ENCODE data around the gene VIPAS39.
"Not testable (repeated sequence)": the region's sequence is repeated elsewhere in the genome, so short reads cannot be mapped to it uniquely, and the experiment has no call there.

Gene VIPAS39

GRCh38 chr14:77469539-77469938 lies 12.1 kb upstream of the VIPAS39 start:
- no peak for DNase-seq

- no peak for DNase-seq
These were observed 11.7 kb upstream of the VIPAS39 start for GRCh38 chr14:77469067-77469505.

GRCh38 chr14:77467801-77468200 lies 10.4 kb upstream of the VIPAS39 start:
- no peak for DNase-seq

GRCh38 chr14:77459072-77459723 lies 1.8 kb upstream of the VIPAS39 start:
- peak; percentile 22 for DNase-seq

- no peak for DNase-seq
These were observed 999 bp upstream of the VIPAS39 start for GRCh38 chr14:77458249-77458950.

DNA sequence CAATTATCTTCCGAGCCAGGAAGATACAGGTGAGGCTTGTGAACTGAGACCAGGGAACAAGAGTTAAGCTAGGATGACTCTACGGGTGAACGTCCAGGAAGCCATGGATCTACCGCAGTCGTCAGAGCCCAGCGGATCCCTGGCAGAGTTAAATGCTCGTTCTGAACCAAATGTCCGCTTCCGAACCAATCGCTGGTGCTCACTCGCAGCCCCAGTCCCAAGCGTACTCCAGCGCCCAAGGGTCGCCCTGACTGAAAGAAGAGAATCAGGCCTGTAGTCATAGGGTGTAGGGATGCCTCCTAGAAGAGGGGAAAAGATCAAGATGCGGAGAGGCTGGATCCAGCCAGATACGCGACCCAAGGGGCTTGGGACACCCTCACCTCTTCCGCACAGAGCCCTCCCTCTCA lies 283 bp downstream of the VIPAS39 start:
- no peak for DNase-seq

GRCh38 chr14:77455966-77456640 lies 1.3 kb downstream of the VIPAS39 start:
- DNase-seq, result no peak

- no peak for DNase-seq
These were observed 15.2 kb downstream of the VIPAS39 start for GRCh38 chr14:77442196-77442595.

DNA sequence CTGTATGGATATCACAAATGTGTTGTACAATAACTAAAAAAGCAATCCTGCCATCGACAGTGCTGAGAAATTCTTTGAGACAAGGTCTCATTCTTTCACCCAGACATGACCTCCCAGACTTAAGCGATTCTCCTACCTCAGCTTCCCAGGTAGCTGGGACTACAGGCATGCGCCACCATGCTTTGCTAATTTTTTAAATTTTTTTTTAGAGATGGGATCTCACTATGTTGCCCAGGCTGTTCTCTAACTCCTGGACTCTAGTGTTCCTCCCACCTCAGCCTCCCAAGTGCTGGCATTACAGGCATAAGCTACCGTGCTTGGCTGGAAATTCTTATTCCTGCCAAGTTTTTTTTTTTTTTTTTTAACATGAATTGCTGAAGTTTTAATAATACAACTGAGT lies 17.5 kb downstream of the VIPAS39 start:
- DNase-seq, result no peak

- DNase-seq, result no peak
These were observed 18.8 kb downstream of the VIPAS39 start for GRCh38 chr14:77438596-77438995.

GRCh38 chr14:77436042-77436441 lies 21.4 kb downstream of the VIPAS39 start:
- no peak for DNase-seq

- DNase-seq, result no peak
These were observed 31.0 kb downstream of the VIPAS39 start for GRCh38 chr14:77426396-77426795.

DNA sequence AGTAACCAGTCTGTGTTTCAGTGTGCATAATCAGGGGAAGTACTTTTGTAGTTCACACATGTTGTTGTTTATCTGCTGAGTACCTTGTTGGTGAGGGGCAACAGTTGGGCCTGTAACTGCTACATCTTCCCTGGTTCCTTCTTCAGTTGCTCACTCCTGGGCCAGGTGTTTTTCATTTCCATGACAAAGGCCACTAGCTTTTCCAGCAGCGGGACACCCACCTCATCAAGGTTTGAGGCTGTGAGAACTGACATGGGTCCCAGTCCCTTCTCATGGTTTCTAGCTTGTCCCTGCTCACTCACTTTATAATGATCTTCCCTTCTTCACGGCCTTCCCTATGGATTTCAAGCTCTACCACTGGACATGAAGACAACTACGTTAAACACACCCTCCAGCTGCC lies 32.5 kb downstream of the VIPAS39 start:
- no peak for DNase-seq

DNA sequence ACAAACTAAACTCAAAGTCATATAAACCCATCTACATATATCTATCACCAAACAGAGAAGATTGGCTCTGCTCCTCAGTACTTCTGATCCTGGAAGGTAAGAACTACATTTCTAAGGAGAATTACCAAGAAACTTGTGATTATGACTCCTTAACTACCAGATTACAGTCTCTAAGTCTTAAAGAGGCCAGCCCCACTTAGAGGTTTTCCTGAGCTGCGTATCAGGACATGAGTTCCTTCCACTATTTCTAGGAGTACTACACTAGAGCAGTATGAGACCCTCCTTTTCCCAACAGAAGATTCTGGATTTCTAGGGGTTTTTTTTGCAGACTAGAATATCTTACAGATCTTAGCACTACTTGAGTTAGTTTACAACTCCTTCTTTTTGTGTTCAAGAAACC lies 34.0 kb downstream of the VIPAS39 start, which contains the start of gene NOXRED1:
NOXRED1 (minus strand) TSS at position 101 of the 400 bp plus-strand sequence. CDS start 634 bp downstream, outside the sequence.
- DNase-seq, result no peak

- DNase-seq, result no peak
These were observed 36.2 kb downstream of the VIPAS39 start for GRCh38 chr14:77421201-77421600.

DNA sequence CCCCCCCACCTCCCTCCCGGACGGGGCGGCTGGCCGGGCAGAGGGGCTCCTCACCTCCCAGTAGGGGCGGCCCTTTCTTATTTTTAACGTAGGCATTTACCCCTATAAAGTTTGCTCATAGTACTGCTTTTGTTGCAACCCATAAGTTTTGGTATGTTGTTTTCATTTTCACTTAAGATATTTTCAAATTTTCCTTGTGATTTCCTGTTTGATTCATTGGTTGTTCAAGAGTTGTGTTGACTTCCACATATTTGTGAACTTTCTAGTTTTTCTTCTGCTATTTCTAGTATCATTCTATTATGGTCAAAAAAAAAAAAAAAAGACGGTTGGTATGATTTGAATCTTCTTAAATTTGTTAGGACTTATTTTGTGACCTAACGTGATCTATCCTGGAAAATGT lies 40.6 kb downstream of the VIPAS39 start:
- no peak for DNase-seq

DNA sequence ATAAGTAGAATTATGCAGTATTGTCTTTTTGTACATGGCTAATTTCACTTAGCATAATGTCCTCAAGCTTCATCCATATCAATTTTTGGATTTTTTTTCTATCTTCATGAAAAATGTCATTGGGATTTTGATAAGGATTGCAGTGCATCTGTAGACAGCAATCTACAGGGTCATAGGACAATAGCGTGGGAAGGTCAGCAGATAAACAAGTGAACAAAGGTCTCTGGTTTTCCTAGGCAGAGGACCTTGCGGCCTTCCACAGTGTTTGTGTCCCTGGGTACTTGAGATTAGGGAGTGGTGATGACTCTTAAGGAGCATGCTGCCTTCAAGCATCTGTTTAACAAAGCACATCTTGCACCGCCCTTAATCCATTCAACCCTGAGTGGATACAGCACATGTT lies 41.3 kb downstream of the VIPAS39 start:
- DNase-seq, result not testable (repeated sequence)

GRCh38 chr14:77415403-77416030 lies 41.9 kb downstream of the VIPAS39 start:
- DNase-seq, result not testable (repeated sequence)

DNA sequence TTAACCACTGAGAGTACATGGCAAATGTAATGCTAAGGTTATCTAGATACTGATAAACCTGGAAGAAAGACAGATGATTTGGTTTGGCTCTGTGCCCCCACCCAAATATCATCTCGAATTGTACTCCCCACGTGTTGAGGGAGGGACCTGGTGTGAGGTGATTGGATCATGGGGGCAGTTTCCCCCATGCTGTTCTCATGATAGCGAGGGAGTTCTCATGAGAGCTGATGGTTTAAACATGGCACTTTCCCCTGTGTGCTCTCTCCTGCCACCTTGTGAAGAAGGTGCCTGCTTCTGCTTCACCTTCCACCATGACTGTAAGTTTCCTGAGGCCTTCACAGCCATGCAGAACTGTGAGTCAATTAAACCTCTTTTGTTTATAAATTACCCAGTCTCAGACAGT lies 48.3 kb downstream of the VIPAS39 start:
- no peak for DNase-seq

- no peak for DNase-seq
These were observed 50.2 kb downstream of the VIPAS39 start for GRCh38 chr14:77407158-77407557.

- DNase-seq, result no peak
These were observed 50.7 kb downstream of the VIPAS39 start for GRCh38 chr14:77406718-77407117.

GRCh38 chr14:77406086-77406485 lies 51.3 kb downstream of the VIPAS39 start:
- no peak for DNase-seq

DNA sequence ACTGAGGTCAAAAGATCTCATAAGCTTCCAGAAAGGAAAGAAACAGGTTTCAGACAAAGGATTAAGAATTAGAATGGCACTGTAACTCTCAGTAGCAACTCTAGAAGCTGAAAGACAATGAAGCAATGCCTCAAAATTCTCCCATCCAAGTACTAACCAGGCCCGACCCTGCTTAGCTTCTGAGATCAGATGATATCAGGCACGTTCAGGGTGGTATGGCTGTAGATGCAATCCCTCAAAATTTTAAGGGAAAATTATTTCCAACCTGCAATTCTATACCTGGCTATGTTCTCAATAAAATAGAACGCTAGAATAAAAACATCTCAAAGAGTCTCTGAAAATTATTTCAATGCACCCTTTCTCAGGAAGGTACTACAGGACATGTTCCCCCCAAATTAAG lies 53.6 kb downstream of the VIPAS39 start:
- DNase-seq, result no peak
